Mucosa of gallbladder (tissue), 1 donor: Measurements from ENCODE around the gene GAB4. TPM values are rescaled to one million over a fixed set of nuclear protein-coding genes. Genes with fewer than 3 reads are reported as not detected.

ENCODE experiments used
- DNase-seq: peaks from one replicate; pipeline ENCODE4 v3.0.0-alpha.2; 2020; ENCODE audit warnings: low spot score
- total RNA-seq: library from RNA; stranded (reverse); gene quantifications from one replicate; pipeline ENCODE4 v1.2.1, GENCODE V29; 2021
- donor health status: DM: no; HTN: no; CAD: no.

The GAB4 gene
- total RNA-seq, 1 donor from 2014 or later = not detected

- DNase-seq = no peak
Observed at GRCh38 chr22:16912281-16912680, 95.7 kb downstream of the GAB4 start.

Other genes with a start within 250 kb of the GAB4 start
- not detected for gene XKR3, start 182.8 kb downstream of the GAB4 start, total RNA-seq
- 27.2 TPM for gene IL17RA, start 76.8 kb upstream of the GAB4 start, total RNA-seq
- gene TMEM121B, start 113.1 kb upstream of the GAB4 start, total RNA-seq = 1.7 TPM
- gene HDHD5, start 151.1 kb upstream of the GAB4 start, total RNA-seq = 31.7 TPM
- gene ADA2, start 211.2 kb upstream of the GAB4 start, total RNA-seq = 54.4 TPM